Spleen (tissue), 11 donors: Measurements from ENCODE around the gene SLC26A8. TPM values are rescaled to one million over a fixed set of nuclear protein-coding genes. Genes with fewer than 3 reads are reported as not detected.
A peak's percentile ranks its signal among the peaks of the same experiment; 100 is the strongest.

Experiments
- DNase-seq: peaks from one replicate; pipeline ENCODE4 v3.0.0-alpha.2; 2020
- H3K27ac ChIP-seq, 8 donors: fragments of 200-600 bp; sonication (generic) in 7 of 8; 1 replicate in 4 of 8; 2 replicates in 4 of 8; pipeline versions ENCODE4 v1.5.0 to v1.8.0; 2016 to 2021; ENCODE audit warnings: inconsistent platforms in 4 of 8, mild to moderate bottlenecking in 4 of 8, moderate library complexity in 1 of 8
- H3K27me3 ChIP-seq, 7 donors: fragments of 200-600 bp; sonication (generic) in 6 of 7; replicated peaks in 1 of 7; 1 replicate in 4 of 7; 2 replicates in 3 of 7; pipeline versions ENCODE4 v1.5.0 to v1.8.0; 2016 to 2021; ENCODE audit warnings: inconsistent platforms in 3 of 7, mild to moderate bottlenecking in 1 of 7
- H3K36me3 ChIP-seq, 6 donors: fragments of 200-600 bp; sonication (generic) in 5 of 6; 1 replicate in 4 of 6; 2 replicates in 2 of 6; pipeline versions ENCODE4 v1.5.0 to v1.8.0; 2016 to 2021; ENCODE audit warnings: inconsistent platforms in 2 of 6
- H3K4me1 ChIP-seq, 6 donors: fragments of 200-600 bp; sonication (generic) in 5 of 6; 1 replicate in 3 of 6; 2 replicates in 3 of 6; pipeline versions ENCODE4 v1.5.0 to v1.8.0; 2016 to 2021; ENCODE audit warnings: inconsistent platforms in 3 of 6
- H3K4me3 ChIP-seq, 8 donors: fragments of 200-600 bp; sonication (generic) in 7 of 8; 1 replicate in 4 of 8; 2 replicates in 4 of 8; pipeline versions ENCODE4 v1.5.0 to v1.8.0; 2016 to 2021; ENCODE audit warnings: inconsistent platforms in 4 of 8, mild to moderate bottlenecking in 4 of 8, moderate library complexity in 2 of 8
- H3K9me3 ChIP-seq, 8 donors: fragments of 200-600 bp; sonication (generic) in 7 of 8; 1 replicate in 4 of 8; 2 replicates in 4 of 8; pipeline versions ENCODE4 v1.5.0 to v1.8.0; 2016 to 2021; ENCODE audit warnings: inconsistent platforms in 4 of 8
- CTCF ChIP-seq, 11 experiments: fragments of 200-600 bp in 7 of 11; fragments of 450-650 bp in 4 of 11; sonication (generic) in 4 of 11; IDR thresholded peaks in 8 of 11; conservative IDR thresholded peaks in 3 of 11; 1 replicate in 7 of 11; 2 replicates in 4 of 11; pipeline versions ENCODE4 v1.4.0 to v1.8.0; 2016 to 2021; ENCODE audit warnings: antibody characterized with exemption in 11 of 11, inconsistent platforms in 4 of 11, mild to moderate bottlenecking in 1 of 11
- POLR2A ChIP-seq, 3 donors: fragments of 450-650 bp; IDR thresholded peaks; one replicate each; pipeline ENCODE4 v1.5.1; 2017; ENCODE audit warnings: antibody characterized with exemption in 3 of 3, mild to moderate bottlenecking in 1 of 3
- POLR2AphosphoS5 ChIP-seq, 3 donors: sonication (generic); formaldehyde crosslinking; IDR thresholded peaks; one replicate each; pipeline ENCODE4 v1.5.1; 2017; ENCODE audit warnings: antibody characterized with exemption in 3 of 3
- WGBS, 5 donors: extraction: QIAGEN DNeasy Blood & Tissue Kit in 3 of 5; methylation state at CpG; one replicate each; pipeline versions ENCODE4 v1.1.5 to v1.1.7; 2013 to 2018; 5-methylcytosine and 5-hydroxymethylcytosine counted together
- intact Hi-C: fragments of 100-400 bp; cut with DNase I; formaldehyde crosslinking; loops from one replicate; pipeline ENCODE4 v1.15.0; 2023; ENCODE audit warnings: low total_unique reads
- polyA plus RNA-seq, 3 donors: library from polyadenylated mRNA; stranded (reverse); fragments of 200-250 nt; gene quantifications; one replicate each; pipeline ENCODE4 v1.2.1, GENCODE V29; 2013
- total RNA-seq, 7 donors: library from RNA; depleted of rRNA in 3 of 7; stranded (reverse); fragments of >200 nt in 3 of 7; fragmentation: NEBNext Ultra II Directional in 4 of 7; extraction: Animal tissue kit (Norgen Biotek cat#: 25700) in 4 of 7; gene quantifications; one replicate each; pipeline versions ENCODE4 v1.1.0 to v1.2.1, GENCODE V29; 2016 to 2021
- donor health status: healthy with polysubstance abuse.
- donor health status: DM: no; HTN: no; CAD: no; lungs with moderate emphysema.
- donor health status: DM: no; HTN: no; CAD: no.
- donor health status: Bipolar disorder and iron deficiency.
- donor health status: healthy.
- donor health status: DM: no; HTN: no; CAD: no.
- donor health status: DM: yes; HTN: yes; CAD: no.

SLC26A8 gene
- total and polyA plus RNA-seq, 10 donors = 0.11 to 7.8 (median 2.5) TPM

- Histone ChIP-seq H3K27me3 (peaks cover 0 to 19% (median 5%) of the 10 kb centered on the region in 7 donors), H3K9me3 (no peaks in the 10 kb centered on the region), H3K4me1 (peaks cover 19 to 78% (median 48%) of the 10 kb centered on the region in 6 donors), H3K36me3 (no peaks in the 10 kb centered on the region), H3K4me3 (peak within 1 kb of the TSS; percentile 81 to 100 (median 96)), H3K27ac (peak within 1 kb of the TSS; percentile 87 to 99 (median 94))
- WGBS, 5 donors = 0 to 1% (median 0%) methylated on average over 13 to 62 of the region's 62 CpGs
- DNase-seq = peak; percentile 99
- TF ChIP-seq POLR2AphosphoS5 (IDR thresholded peaks at IDR 0.05) (peak; percentile 97 to 99 (median 98)), POLR2A (IDR thresholded peaks at IDR 0.05) (peak in 2 of 3 donors; percentile 44 to 92), CTCF (IDR thresholded peaks at IDR 0.05 in 8 of 11, conservative IDR thresholded peaks at IDR 0.05 in 3 of 11) (peak; percentile 87 to 99 (median 93))
- intact Hi-C loops = loop anchor here (5.0 to 10.0 kb wide), 2 partner anchors 65 to 337 kb away; no protein-coding TSS in a partner anchor
Measured at GRCh38 chr6:36027501-36028087, 3.2 kb upstream of the SLC26A8 start, which contains the start of gene MAPK14. Gene MAPK14 (plus strand): TSS chr6:36027808. CDS start chr6:36028158, 350 bp downstream.

DNA sequence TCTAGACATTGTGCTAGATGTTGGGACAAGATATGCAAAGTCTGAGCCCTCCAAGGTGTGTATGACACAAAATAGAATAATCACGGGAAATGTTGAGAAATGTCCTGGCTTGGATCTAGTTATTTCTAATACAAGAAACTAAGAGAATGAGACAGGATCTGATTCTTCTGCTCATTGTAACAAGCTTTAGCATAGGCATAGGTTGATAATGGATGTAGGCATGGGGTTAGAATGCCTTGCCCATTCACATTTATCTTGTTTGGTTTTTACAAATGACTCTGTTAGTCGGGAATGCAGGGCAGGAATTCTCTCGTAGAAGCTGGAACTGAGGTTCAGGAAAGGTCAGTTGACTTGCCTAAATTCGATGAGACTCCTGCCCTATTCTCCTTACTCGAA lies 1.5 kb upstream of the SLC26A8 start:
- Histone ChIP-seq H3K9me3 (no peaks in the 10 kb centered on the region), H3K27ac (no peak overlapping the region), H3K4me3 (no peak overlapping the region), H3K27me3 (peaks cover 0 to 19% (median 5%) of the 10 kb centered on the region in 7 donors), H3K4me1 (peaks cover 9 to 62% (median 31%) of the 10 kb centered on the region in 6 donors), H3K36me3 (no peaks in the 10 kb centered on the region)
- no peak for DNase-seq
- WGBS, 5 donors = 70 to 87% (median 80%) methylated on average over 5 of the region's 5 CpGs
- TF ChIP-seq POLR2AphosphoS5 (IDR thresholded peaks at IDR 0.05) (no peak), CTCF (IDR thresholded peaks at IDR 0.05 in 8 of 11, conservative IDR thresholded peaks at IDR 0.05 in 3 of 11) (no peak), POLR2A (IDR thresholded peaks at IDR 0.05) (no peak)
- intact Hi-C loops = loop anchor here (5.0 to 10.0 kb wide), 2 partner anchors 66 to 339 kb away; no protein-coding TSS in a partner anchor

DNA sequence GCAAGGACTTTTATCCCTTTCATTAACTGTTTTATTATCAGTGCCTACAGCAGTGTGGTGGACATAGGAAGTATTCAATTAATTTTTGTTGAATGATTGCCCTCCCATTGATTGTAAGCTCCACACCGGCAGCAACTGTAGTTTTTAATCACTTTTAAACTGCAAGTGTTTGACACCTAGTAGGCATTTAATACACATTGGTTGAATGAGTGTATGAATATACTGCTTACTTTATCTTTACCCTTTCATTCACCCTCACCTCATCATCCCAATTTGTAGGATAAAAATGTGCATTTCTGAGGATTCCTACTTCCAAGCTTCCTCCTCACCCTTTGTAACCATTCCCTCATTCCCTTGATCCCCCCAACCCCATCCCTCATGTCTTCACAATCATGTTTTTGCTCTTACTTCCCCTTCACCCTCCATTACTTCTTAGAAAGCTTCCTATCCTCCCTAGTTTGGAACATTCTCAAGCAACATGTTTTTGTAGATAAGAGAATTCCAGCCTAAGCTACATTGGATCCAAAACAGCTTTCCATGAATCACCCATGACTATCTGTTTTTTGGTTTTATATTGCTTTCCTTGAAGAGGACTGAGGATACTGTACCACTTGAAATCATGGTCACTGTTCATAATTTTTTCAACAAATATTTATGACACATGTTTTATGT lies 955 bp upstream of the SLC26A8 start:
- H3K36me3 ChIP-seq = no peaks in the 10 kb centered on the region
- H3K27me3 ChIP-seq = peaks cover 0 to 19% (median 5%) of the 10 kb centered on the region in 7 donors
- H3K27ac ChIP-seq = peak overlapping the region in 1 of 8 donors; percentile 80
- 82 to 91% (median 91%) methylated on average over 1 of the region's 1 CpG for WGBS, 5 donors
- no peaks in the 10 kb centered on the region for H3K9me3 ChIP-seq
- TF ChIP-seq POLR2AphosphoS5 (IDR thresholded peaks at IDR 0.05) (no peak), CTCF (IDR thresholded peaks at IDR 0.05 in 8 of 11, conservative IDR thresholded peaks at IDR 0.05 in 3 of 11) (no peak), POLR2A (IDR thresholded peaks at IDR 0.05) (no peak)
- peaks cover 6 to 56% (median 26%) of the 10 kb centered on the region in 6 donors for H3K4me1 ChIP-seq
- H3K4me3 ChIP-seq = no peak overlapping the region
- DNase-seq = no peak
- intact Hi-C loops = loop anchor here (5.0 to 10.0 kb wide), 2 partner anchors 67 to 339 kb away; no protein-coding TSS in a partner anchor

DNA sequence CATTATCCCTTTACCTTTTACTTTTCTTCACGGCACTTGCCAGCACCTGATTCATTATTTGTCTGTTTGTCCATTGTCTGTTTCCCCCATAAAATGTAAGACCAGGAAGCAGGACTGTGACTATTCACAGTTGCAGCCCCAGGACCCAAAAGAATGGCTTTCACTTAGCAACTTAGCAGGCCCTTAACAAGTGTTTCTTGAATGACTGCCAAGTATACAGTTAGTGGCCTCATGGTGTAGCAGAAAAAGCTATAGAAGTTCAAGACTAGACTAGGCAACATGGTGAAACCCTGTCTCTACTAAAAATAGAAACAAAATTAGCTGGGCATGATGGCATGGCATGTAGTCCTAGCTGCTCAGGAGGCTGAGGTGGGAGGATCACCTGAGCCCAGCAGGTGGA lies 4.3 kb downstream of the SLC26A8 start:
- H3K9me3 ChIP-seq = no peaks in the 10 kb centered on the region
- peaks cover 0 to 21% (median 6%) of the 10 kb centered on the region in 6 donors for H3K4me1 ChIP-seq
- peaks cover 0 to 19% (median 5%) of the 10 kb centered on the region in 7 donors for H3K27me3 ChIP-seq
- intact Hi-C loops = loop anchor here (10.0 kb wide), 1 partner anchor 345 kb away; no protein-coding TSS in a partner anchor
- no peak overlapping the region for H3K4me3 ChIP-seq
- no peaks in the 10 kb centered on the region for H3K36me3 ChIP-seq
- H3K27ac ChIP-seq = peak overlapping the region in 7 of 8 donors; percentile 62 to 94 (median 81)
- 0 to 43% (median 23%) methylated on average over 1 of the region's 1 CpG for WGBS, 5 donors
- TF ChIP-seq POLR2A (IDR thresholded peaks at IDR 0.05) = no peak
- no peak for TF ChIP-seq POLR2AphosphoS5 (IDR thresholded peaks at IDR 0.05)
- no peak for TF ChIP-seq CTCF (IDR thresholded peaks at IDR 0.05 in 8 of 11, conservative IDR thresholded peaks at IDR 0.05 in 3 of 11)
- DNase-seq = no peak
